BJ (cell line): Measurements from ENCODE around the gene EFCAB12. TPM values are rescaled to one million over a fixed set of nuclear protein-coding genes. Genes with fewer than 3 reads are reported as not detected.

Source experiments
- CTCF ChIA-PET: fragments of 350-600 bp; formaldehyde crosslinking; extraction: SDS; loops from one replicate; lab custom pipeline; 2021; ENCODE audit warnings: antibody characterized with exemption, inconsistent platforms; lab: Yijun Ruan, JAX
- POLR2A ChIA-PET: fragments of 300-600 bp; sonication (Branson Sonifier 250); formaldehyde crosslinking; extraction: SDS; loops from one replicate; lab custom pipeline; 2021; ENCODE audit warnings: antibody characterized with exemption; lab: Charles Lee
- DNase-seq: peaks from one replicate; pipeline ENCODE4 v3.0.0-alpha.2; 2011; ENCODE audit warnings: low read depth
- H3K27me3 ChIP-seq: 2 replicates; pipeline ENCODE4 v1.6.0; 2011; ENCODE audit warnings: low read length; ENCODE audit not compliant: control insufficient read depth, insufficient read depth
- H3K36me3 ChIP-seq: 2 replicates; pipeline ENCODE4 v1.5.1; 2011; ENCODE audit warnings: low read length; ENCODE audit not compliant: control insufficient read depth, insufficient read depth
- H3K4me3 ChIP-seq: 2 replicates; pipeline ENCODE4 v1.5.1; 2011; ENCODE audit warnings: low read depth, mild to moderate bottlenecking, control low read depth, low read length
- polyA plus RNA-seq: library from polyadenylated mRNA; depleted of rRNA; stranded (reverse); fragments of >200 nt; gene quantifications from 2 replicates; pipeline ENCODE4 v1.2.3, GENCODE V29; 2011
- TF ChIP-seq, protein P1 (sequence below): IDR thresholded peaks from 2 replicates; pipeline ENCODE4 v1.5.1; 2011; ENCODE audit warnings: low read depth, mild to moderate bottlenecking, control low read depth, inconsistent platforms, low read length, moderate library complexity; ENCODE audit not compliant: insufficient read depth

Gene EFCAB12
- polyA plus RNA-seq, 1 experiment: 0.02 TPM

DNA sequence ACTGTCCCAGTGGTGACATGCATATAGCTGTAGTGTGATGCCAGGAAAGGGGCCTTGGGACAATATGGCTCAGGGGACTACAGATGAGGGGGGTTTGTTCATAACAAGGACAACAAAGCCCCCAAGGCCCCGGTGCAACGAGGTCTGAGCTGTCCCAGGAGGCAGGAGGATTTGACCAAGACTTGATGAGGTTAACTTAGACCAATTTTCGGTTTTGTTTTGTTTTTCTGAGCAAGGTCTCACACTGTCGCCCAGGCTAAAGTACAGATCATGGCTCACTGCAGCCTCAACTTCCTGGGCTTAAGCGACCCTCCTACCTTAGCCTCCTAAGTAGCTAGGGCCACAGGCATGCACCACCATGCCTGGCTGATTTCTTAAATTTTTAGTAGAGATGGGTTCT is 23.8 kb downstream of the EFCAB12 start:
- CTCF ChIA-PET: interaction anchor here (0.7 kb wide), 1 partner anchor 10 kb away, joined by 3 read pairs; no protein-coding TSS in a partner anchor
- POLR2A ChIA-PET: no interaction called here

DNA sequence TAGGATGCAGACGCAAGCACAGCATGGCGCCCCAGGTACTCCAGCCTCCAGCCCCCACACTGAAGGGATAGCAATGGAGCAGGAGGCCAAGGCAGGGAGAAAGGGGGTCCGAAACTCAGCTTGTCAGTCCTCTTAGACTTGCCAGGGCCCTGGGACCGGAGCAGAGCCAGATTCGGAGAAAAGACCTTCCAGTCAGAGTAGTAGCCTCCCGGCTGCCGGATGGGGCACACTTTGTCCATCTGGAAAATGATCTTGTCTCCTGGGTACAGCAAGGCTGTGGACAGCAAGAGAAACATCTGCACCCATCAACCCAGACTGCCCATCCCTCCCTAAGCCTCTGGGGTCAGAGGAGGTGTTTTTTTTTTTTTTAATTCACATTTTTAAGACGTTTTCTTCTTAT is 24.3 kb downstream of the EFCAB12 start:
- CTCF ChIA-PET: interaction anchor here (1.4 kb wide), 1 partner anchor 16 kb away, joined by 3 read pairs; no protein-coding TSS in a partner anchor
- no peak for DNase-seq
- no peaks in the 10 kb centered on the region for H3K27me3 ChIP-seq
- no peaks in the 10 kb centered on the region for H3K36me3 ChIP-seq
- POLR2A ChIA-PET: no interaction called here
- TF ChIP-seq, protein P1, sequence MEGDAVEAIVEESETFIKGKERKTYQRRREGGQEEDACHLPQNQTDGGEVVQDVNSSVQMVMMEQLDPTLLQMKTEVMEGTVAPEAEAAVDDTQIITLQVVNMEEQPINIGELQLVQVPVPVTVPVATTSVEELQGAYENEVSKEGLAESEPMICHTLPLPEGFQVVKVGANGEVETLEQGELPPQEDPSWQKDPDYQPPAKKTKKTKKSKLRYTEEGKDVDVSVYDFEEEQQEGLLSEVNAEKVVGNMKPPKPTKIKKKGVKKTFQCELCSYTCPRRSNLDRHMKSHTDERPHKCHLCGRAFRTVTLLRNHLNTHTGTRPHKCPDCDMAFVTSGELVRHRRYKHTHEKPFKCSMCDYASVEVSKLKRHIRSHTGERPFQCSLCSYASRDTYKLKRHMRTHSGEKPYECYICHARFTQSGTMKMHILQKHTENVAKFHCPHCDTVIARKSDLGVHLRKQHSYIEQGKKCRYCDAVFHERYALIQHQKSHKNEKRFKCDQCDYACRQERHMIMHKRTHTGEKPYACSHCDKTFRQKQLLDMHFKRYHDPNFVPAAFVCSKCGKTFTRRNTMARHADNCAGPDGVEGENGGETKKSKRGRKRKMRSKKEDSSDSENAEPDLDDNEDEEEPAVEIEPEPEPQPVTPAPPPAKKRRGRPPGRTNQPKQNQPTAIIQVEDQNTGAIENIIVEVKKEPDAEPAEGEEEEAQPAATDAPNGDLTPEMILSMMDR: no peak
- no peak overlapping the region for H3K4me3 ChIP-seq

More for the DNA sequence above, 23.8 kb downstream of the EFCAB12 start:
- no peak for DNase-seq
- TF ChIP-seq, protein P1: no peak
- Histone ChIP-seq H3K4me3 (no peak overlapping the region), H3K36me3 (no peaks in the 10 kb centered on the region), H3K27me3 (no peaks in the 10 kb centered on the region)

DNA sequence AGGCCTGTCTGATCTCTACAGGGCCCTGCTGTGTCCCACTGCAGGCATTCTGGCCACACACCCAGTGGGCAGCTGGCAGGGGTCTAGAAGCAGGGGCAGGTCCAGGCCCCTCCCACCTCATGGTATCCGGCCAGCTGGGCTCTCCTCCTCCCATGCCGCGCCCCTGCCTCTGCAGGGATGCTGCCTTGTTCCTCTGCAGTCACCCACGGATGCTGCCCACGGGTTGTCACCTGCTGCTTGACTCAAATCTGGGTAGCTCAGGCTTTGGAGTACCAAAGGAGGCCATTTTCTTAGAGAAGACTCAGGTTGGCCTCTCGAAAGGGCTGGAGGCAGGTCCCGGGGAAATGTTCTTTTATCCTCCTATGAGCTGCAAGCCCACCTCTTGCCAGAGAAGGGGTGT is 25.0 kb downstream of the EFCAB12 start:
- no peak overlapping the region for H3K4me3 ChIP-seq
- POLR2A ChIA-PET: no interaction called here
- no peaks in the 10 kb centered on the region for H3K27me3 ChIP-seq
- CTCF ChIA-PET: interaction anchor here (1.1 to 1.4 kb wide), 3 partner anchors 16 to 121 kb away, joined by 3 read pairs; no protein-coding TSS in a partner anchor
- no peak for DNase-seq
- no peaks in the 10 kb centered on the region for H3K36me3 ChIP-seq
- TF ChIP-seq, protein P1: no peak

DNA sequence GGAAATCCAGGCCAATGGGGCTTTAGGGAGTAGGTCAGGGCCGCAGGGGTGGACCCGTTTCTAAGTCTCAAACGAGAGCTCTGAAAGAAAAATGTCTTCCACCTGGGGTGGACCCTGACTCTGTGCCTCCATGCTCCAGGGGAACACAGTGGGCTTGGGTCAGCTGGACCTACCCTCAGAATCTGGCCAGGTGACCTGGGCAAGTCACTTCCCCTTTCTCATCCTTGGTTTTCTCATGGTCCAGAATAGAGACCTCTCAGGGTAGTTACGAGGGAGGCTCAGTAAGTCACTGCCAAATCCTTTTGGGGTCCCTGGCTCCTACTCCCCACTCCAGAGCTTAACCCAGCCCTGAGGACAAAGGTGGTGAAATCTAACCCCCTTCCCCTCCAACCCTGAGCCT is 25.8 kb downstream of the EFCAB12 start:
- CTCF ChIA-PET: interaction anchor here (1.1 to 1.4 kb wide), 3 partner anchors 15 to 120 kb away, joined by 3 read pairs; no protein-coding TSS in a partner anchor
- no peaks in the 10 kb centered on the region for H3K27me3 ChIP-seq
- POLR2A ChIA-PET: no interaction called here
- TF ChIP-seq, protein P1: no peak
- H3K4me3 ChIP-seq: no peak overlapping the region
- H3K36me3 ChIP-seq: no peaks in the 10 kb centered on the region
- no peak for DNase-seq

DNA sequence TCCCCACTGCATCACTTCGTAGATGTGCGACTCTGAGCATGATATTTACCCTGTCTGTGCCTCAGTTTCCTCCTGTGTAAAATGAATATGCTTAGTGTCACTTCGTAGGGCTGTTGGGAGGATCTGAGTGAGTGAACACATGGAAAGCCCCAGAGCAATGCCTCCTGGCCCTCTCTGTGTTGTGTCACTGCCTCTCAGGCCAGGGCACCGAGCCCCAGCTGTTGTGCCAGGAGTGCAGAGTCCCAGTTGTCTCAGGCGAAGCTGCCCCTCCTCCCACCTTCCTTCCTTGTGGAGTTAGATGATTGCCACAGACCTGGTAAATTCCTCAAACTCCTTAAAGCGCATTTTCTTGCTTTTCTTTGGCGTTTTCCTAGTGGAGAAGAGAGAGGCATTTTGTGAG is 26.2 kb downstream of the EFCAB12 start:
- Histone ChIP-seq H3K4me3 (no peak overlapping the region), H3K36me3 (no peaks in the 10 kb centered on the region; the same call in 1 of the 2 replicates), H3K27me3 (no peaks in the 10 kb centered on the region)
- ChIA-PET POLR2A (interaction anchor here (0.5 kb wide), 1 partner anchor 19 kb away, joined by 3 read pairs; no protein-coding TSS in a partner anchor), CTCF (interaction anchor here (1.1 to 3.1 kb wide), 2 partner anchors 19 to 28 kb away, joined by 3 to 12 read pairs; no protein-coding TSS in a partner anchor)
- TF ChIP-seq, protein P1: no peak
- DNase-seq: no peak
